Progenitor cell of endocrine pancreas (in vitro differentiated cells): ENCODE data around the gene SLAMF6. TPM values are rescaled to one million over a fixed set of nuclear protein-coding genes. Genes with fewer than 3 reads are reported as not detected.

Experiments
- DNase-seq: peaks from one replicate; pipeline ENCODE4 v3.0.0; 2021; ENCODE audit warnings: low spot score; ENCODE audit not compliant: unreplicated experiment
- H3K27ac Mint-ChIP-seq: 2 replicates; pipeline ENCODE4 v1.8.0; 2021; ENCODE audit warnings: mild to moderate bottlenecking, moderate library complexity, mixed read lengths
- H3K27me3 Mint-ChIP-seq: 2 replicates; pipeline ENCODE4 v1.8.0; 2021; ENCODE audit warnings: mixed read lengths
- H3K36me3 Mint-ChIP-seq: 2 replicates; pipeline ENCODE4 v1.8.0; 2022; ENCODE audit warnings: mixed read lengths; ENCODE audit not compliant: insufficient read depth
- H3K4me1 Mint-ChIP-seq: 2 replicates; pipeline ENCODE4 v1.8.0; 2021; ENCODE audit warnings: low read depth, mixed read lengths
- H3K4me3 Mint-ChIP-seq: 2 replicates; pipeline ENCODE4 v1.8.0; 2021; ENCODE audit warnings: low read depth, mild to moderate bottlenecking, moderate library complexity, mixed read lengths
- H3K9me3 Mint-ChIP-seq: 2 replicates; pipeline ENCODE4 v1.8.0; 2021; ENCODE audit warnings: low read depth, mixed read lengths
- CTCF ChIP-seq: fragments of 200-600 bp; sonication (generic); IDR thresholded peaks from one replicate; pipeline ENCODE4 v1.5.0; 2021; ENCODE audit warnings: antibody characterized with exemption, mild to moderate bottlenecking; ENCODE audit not compliant: unreplicated experiment
- total RNA-seq: library from RNA; stranded (reverse); gene quantifications from 2 replicates; pipeline ENCODE4 v1.2.1, GENCODE V29; 2021

The SLAMF6 gene
- total RNA-seq, 1 donor from 2014 or later = not detected

GRCh38 chr1:160455153-160455517, 67.9 kb downstream of the SLAMF6 start:
- Mint-ChIP-seq H3K9me3 (no peaks in the 10 kb centered on the region), H3K4me3 (no peak overlapping the region), H3K27me3 (no peaks in the 10 kb centered on the region), H3K4me1 (peaks cover 6% of the 10 kb centered on the region), H3K36me3 (no peaks in the 10 kb centered on the region), H3K27ac (no peak overlapping the region)
- TF ChIP-seq CTCF = no peak
- no peak for DNase-seq

DNA sequence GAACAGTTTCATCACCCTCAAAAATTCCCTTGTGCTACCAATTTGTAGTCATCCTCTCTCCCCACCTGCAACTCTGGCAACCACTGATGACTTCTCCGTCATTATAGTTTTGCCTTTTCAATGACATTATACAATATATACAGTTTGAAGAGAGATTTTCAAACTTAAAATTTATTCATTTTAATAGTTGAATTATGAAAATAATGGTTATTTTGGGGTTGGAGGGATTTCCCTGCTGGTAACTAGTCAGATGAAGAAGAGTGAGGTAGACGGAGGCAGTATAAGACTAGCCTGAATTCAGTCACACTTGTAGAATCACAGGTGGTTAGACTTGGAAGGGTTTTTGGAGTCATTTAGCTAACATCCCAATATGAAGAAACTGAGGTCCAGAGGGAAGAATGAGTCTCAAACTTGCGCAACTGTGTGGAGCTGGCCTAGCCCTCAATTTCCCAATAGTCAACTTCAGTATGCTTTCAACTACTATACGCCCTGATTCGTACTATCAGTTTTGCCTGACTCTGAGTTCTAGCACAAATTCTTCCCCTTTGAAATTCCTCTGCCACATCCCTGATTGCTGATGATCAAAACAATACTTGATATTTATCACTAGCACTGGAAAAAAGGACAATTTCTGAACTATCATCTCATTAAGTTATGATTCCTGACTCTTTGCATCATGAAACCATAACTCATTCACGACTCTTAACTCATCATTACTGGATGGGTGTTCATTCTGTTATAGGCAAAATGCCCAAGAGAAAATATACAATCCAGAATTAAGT, 68.5 kb downstream of the SLAMF6 start:
- DNase-seq = no peak
- no peak overlapping the region for H3K4me3 Mint-ChIP-seq
- no peak overlapping the region for H3K27ac Mint-ChIP-seq
- H3K36me3 Mint-ChIP-seq = no peaks in the 10 kb centered on the region
- no peak for TF ChIP-seq CTCF
- no peaks in the 10 kb centered on the region for H3K27me3 Mint-ChIP-seq
- peaks cover 6% of the 10 kb centered on the region for H3K4me1 Mint-ChIP-seq
- H3K9me3 Mint-ChIP-seq = no peaks in the 10 kb centered on the region

DNA sequence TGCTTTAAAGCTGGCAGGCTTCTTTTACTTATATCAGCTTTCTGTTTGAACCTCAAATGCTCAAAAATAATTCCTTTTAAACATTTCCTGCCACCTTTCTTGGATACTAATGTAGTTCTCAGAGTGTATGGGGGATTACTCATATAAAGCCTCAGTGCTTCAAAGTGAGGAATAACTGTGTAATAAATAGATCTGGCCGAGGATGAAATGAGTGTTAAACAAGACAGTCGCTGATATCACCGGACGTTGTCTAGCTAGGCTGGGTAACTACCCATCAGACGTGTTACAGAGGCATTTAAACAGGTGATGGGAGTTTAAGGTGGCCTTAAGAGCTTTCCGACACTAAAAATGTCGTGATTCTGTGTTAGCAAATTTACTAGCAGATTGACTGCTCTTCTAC, 69.6 kb downstream of the SLAMF6 start:
- Mint-ChIP-seq H3K4me1 (peaks cover 6% of the 10 kb centered on the region), H3K27ac (no peak overlapping the region), H3K4me3 (no peak overlapping the region), H3K9me3 (no peaks in the 10 kb centered on the region), H3K27me3 (no peaks in the 10 kb centered on the region), H3K36me3 (no peaks in the 10 kb centered on the region)
- TF ChIP-seq CTCF = no peak
- DNase-seq = no peak

DNA sequence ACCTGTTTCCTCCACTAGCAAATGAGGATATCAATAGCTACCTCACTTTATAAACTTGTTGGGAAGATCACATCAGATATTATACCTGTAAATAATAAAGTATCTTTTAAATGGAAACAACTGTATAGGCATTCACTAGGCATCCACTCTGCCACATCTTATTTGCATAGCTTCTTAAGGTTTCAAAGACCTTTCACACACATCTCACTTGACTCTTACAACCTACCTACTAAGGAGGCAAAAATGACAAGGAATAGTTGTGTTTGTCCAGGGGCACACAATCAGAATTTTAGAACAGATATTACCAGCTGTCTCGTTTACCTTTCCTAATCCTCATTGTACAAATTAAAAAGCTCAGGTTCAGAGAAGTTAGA, 71.2 kb downstream of the SLAMF6 start:
- no peak for TF ChIP-seq CTCF
- Mint-ChIP-seq H3K9me3 (no peaks in the 10 kb centered on the region), H3K4me3 (no peak overlapping the region), H3K27ac (no peak overlapping the region), H3K27me3 (no peaks in the 10 kb centered on the region), H3K4me1 (peaks cover 10% of the 10 kb centered on the region), H3K36me3 (no peaks in the 10 kb centered on the region)
- DNase-seq = no peak

- no peaks in the 10 kb centered on the region for H3K27me3 Mint-ChIP-seq
- no peak for TF ChIP-seq CTCF
- H3K27ac Mint-ChIP-seq = no peak overlapping the region
- H3K4me3 Mint-ChIP-seq = no peak overlapping the region
- H3K9me3 Mint-ChIP-seq = no peaks in the 10 kb centered on the region
- H3K36me3 Mint-ChIP-seq = no peaks in the 10 kb centered on the region
- peaks cover 10% of the 10 kb centered on the region for H3K4me1 Mint-ChIP-seq
- no peak for DNase-seq
Measured at GRCh38 chr1:160451119-160451858, 71.8 kb downstream of the SLAMF6 start.
